PC-3 (cell line): Measurements from ENCODE around the gene CPA3.

Experiments used
- CTCF ChIP-seq: fragments of 300-600 bp; sonication (generic); conservative IDR thresholded peaks from 2 replicates; pipeline ENCODE4 v1.5.1; 2017; ENCODE audit warnings: antibody characterized with exemption, low read depth, mild to moderate bottlenecking, low read length
- EZH2 ChIP-seq: fragments of 300-600 bp; sonication (generic); IDR thresholded peaks from one replicate; pipeline ENCODE4 v1.6.1; 2017; ENCODE audit warnings: antibody characterized with exemption, mild to moderate bottlenecking, low read length; ENCODE audit not compliant: unreplicated experiment
- EZH2phosphoT487 ChIP-seq: fragments of 300-600 bp; sonication (generic); IDR thresholded peaks from 2 replicates; pipeline ENCODE4 v1.6.1; 2018; ENCODE audit warnings: mild to moderate bottlenecking, antibody characterized with exemption, low read length, borderline replicate concordance

DNA sequence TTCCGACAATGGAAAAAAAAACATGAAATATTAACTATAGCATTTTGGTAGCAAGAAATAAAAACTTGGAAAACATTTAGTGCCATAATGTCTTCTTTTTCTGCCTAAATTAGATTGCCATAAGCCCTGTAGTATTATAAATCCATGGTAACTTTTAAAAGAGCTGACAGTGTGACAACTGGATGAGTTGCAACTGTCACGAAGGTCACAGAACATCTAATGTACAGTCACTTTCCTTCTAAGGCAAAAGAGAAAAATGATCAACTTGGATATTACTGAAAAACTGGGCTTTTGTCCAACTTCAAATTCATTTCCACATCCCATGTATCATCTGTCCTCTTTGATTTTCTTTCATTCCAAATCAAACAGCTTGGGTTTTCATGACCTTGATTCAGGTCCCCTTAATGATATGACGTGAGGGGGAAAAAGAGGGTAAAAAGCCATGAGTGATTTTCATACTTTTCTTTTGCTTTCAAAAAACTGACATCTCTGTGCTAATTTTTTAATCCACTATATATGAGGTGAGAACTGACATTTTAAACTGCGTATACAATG lies 36.9 kb upstream of the CPA3 start:
- no peak for TF ChIP-seq CTCF
- TF ChIP-seq EZH2: no peak
- TF ChIP-seq EZH2phosphoT487: no peak
